ACC112 (cell line): Measurements from ENCODE around the gene SRRT.
"Not testable (repeated sequence)": the region's sequence is repeated elsewhere in the genome, so short reads cannot be mapped to it uniquely, and the experiment has no call there.

Source experiments
- H2AFZ ChIP-seq: fragments of 200-600 bp; sonication (generic); one replicate; pipeline ENCODE4 v1.6.0; 2017; ENCODE audit warnings: antibody characterized with exemption, low read length; ENCODE audit not compliant: unreplicated experiment
- H3K27ac ChIP-seq: fragments of 200-600 bp; sonication (generic); 2 replicates; pipeline ENCODE4 v1.5.1; 2014; ENCODE audit warnings: low read depth, mild to moderate bottlenecking, antibody characterized with exemption, low read length, moderate library complexity
- H3K27me3 ChIP-seq: fragments of 200-600 bp; sonication (generic); 2 replicates; pipeline ENCODE4 v1.6.1; 2014; ENCODE audit warnings: mild to moderate bottlenecking, antibody characterized with exemption, low read length, moderate library complexity, mixed read lengths; ENCODE audit not compliant: insufficient read depth
- H3K36me3 ChIP-seq: fragments of 200-600 bp; sonication (generic); 2 replicates; pipeline ENCODE4 v1.6.1; 2016; ENCODE audit warnings: mild to moderate bottlenecking, antibody characterized with exemption, low read length, moderate library complexity, mixed read lengths; ENCODE audit not compliant: insufficient read depth
- H3K4me1 ChIP-seq: fragments of 200-600 bp; sonication (generic); one replicate; pipeline ENCODE4 v1.6.1; 2016; ENCODE audit warnings: low read length, mixed read lengths; ENCODE audit not compliant: insufficient read depth, unreplicated experiment, control insufficient read depth
- H3K4me3 ChIP-seq: fragments of 200-600 bp; sonication (generic); 2 replicates; pipeline ENCODE4 v1.5.1; 2014; ENCODE audit warnings: mild to moderate bottlenecking, low read depth, low read length
- H3K79me2 ChIP-seq: fragments of 200-600 bp; sonication (generic); one replicate; pipeline ENCODE4 v1.6.0; 2016; ENCODE audit warnings: low read length; ENCODE audit not compliant: control insufficient read depth, unreplicated experiment, insufficient read depth

The SRRT gene

GRCh38 chr7:100914208-100914878 is 39.4 kb downstream of the SRRT start:
- Histone ChIP-seq H3K27me3 (0 out of 2 replicates have a peak, but pooled peaks cover 3% of the 10 kb centered on the region), H3K4me1 (no peaks in the 10 kb centered on the region), H3K36me3 (no peaks in the 10 kb centered on the region), H3K79me2 (no peaks in the 10 kb centered on the region), H3K4me3 (no peak overlapping the region), H2AFZ (no peak overlapping the region), H3K27ac (no peak overlapping the region)

GRCh38 chr7:100914879-100915447 is 40.1 kb downstream of the SRRT start:
- Histone ChIP-seq H3K4me3 (no peak overlapping the region), H3K27ac (no peak overlapping the region), H3K4me1 (no peaks in the 10 kb centered on the region), H3K79me2 (no peaks in the 10 kb centered on the region), H3K36me3 (no peaks in the 10 kb centered on the region), H2AFZ (no peak overlapping the region), H3K27me3 (peaks cover 7% of the 10 kb centered on the region; the same call in 1 of the 2 replicates)

- not testable (repeated sequence) for H3K36me3 ChIP-seq, H3K4me1 ChIP-seq
Observed at GRCh38 chr7:100919335-100919734, 44.4 kb downstream of the SRRT start.

GRCh38 chr7:100919779-100920437 is 45.0 kb downstream of the SRRT start:
- not testable (repeated sequence) for H3K27ac ChIP-seq, H3K4me3 ChIP-seq, H3K79me2 ChIP-seq, H3K36me3 ChIP-seq, H2AFZ ChIP-seq, H3K4me1 ChIP-seq
- H3K27me3 ChIP-seq = peaks cover 12% of the 10 kb centered on the region

More at GRCh38 chr7:100919335-100919734, 44.4 kb downstream of the SRRT start:
- H2AFZ ChIP-seq, H3K4me3 ChIP-seq, H3K79me2 ChIP-seq, H3K27ac ChIP-seq: not testable (repeated sequence)
- peaks cover 12% of the 10 kb centered on the region for H3K27me3 ChIP-seq

GRCh38 chr7:100921039-100921438 is 46.1 kb downstream of the SRRT start:
- H3K36me3 ChIP-seq = no peaks in the 10 kb centered on the region
- H2AFZ ChIP-seq = no peak overlapping the region
- no peak overlapping the region for H3K27ac ChIP-seq
- H3K4me3 ChIP-seq = no peak overlapping the region
- no peaks in the 10 kb centered on the region for H3K4me1 ChIP-seq
- no peaks in the 10 kb centered on the region for H3K79me2 ChIP-seq
- H3K27me3 ChIP-seq = peaks cover 12% of the 10 kb centered on the region

GRCh38 chr7:100923616-100924015 is 48.7 kb downstream of the SRRT start:
- H3K4me1 ChIP-seq, H3K79me2 ChIP-seq, H2AFZ ChIP-seq, H3K36me3 ChIP-seq, H3K27ac ChIP-seq, H3K4me3 ChIP-seq: not testable (repeated sequence)
- H3K27me3 ChIP-seq = peaks cover 12% of the 10 kb centered on the region

GRCh38 chr7:100929808-100930174 is 54.9 kb downstream of the SRRT start:
- no peak overlapping the region for H3K27ac ChIP-seq

GRCh38 chr7:100933734-100934133 is 58.8 kb downstream of the SRRT start:
- Histone ChIP-seq H3K79me2 (no peaks in the 10 kb centered on the region), H3K36me3 (no peaks in the 10 kb centered on the region), H3K4me3 (no peak overlapping the region), H3K4me1 (no peaks in the 10 kb centered on the region), H3K27me3 (peaks cover 22% of the 10 kb centered on the region), H3K27ac (no peak overlapping the region), H2AFZ (no peak overlapping the region)

More at GRCh38 chr7:100929808-100930174, 54.9 kb downstream of the SRRT start:
- no peaks in the 10 kb centered on the region for H3K79me2 ChIP-seq
- no peaks in the 10 kb centered on the region for H3K4me1 ChIP-seq
- no peak overlapping the region for H3K4me3 ChIP-seq
- no peak overlapping the region for H2AFZ ChIP-seq
- no peaks in the 10 kb centered on the region for H3K36me3 ChIP-seq
- H3K27me3 ChIP-seq = peaks cover 15% of the 10 kb centered on the region

GRCh38 chr7:100935381-100935780 is 60.5 kb downstream of the SRRT start:
- not testable (repeated sequence) for H2AFZ ChIP-seq, H3K4me1 ChIP-seq, H3K36me3 ChIP-seq

GRCh38 chr7:100936167-100936566 is 61.3 kb downstream of the SRRT start:
- not testable (repeated sequence) for H3K79me2 ChIP-seq, H3K4me1 ChIP-seq, H3K36me3 ChIP-seq, H3K4me3 ChIP-seq, H3K27ac ChIP-seq, H2AFZ ChIP-seq
- H3K27me3 ChIP-seq = peaks cover 10% of the 10 kb centered on the region

More at GRCh38 chr7:100935381-100935780, 60.5 kb downstream of the SRRT start:
- peaks cover 17% of the 10 kb centered on the region for H3K27me3 ChIP-seq
- H3K79me2 ChIP-seq, H3K27ac ChIP-seq, H3K4me3 ChIP-seq: not testable (repeated sequence)
